ENCODE data around the gene PNCK.
"Not testable (repeated sequence)": the region's sequence is repeated elsewhere in the genome, so short reads cannot be mapped to it uniquely, and the experiment has no call there.

PNCK gene

GRCh38 chrX:153673428-153674218 is at the start of gene PNCK:
PNCK (minus strand) TSS chrX:153673813; CDS start chrX:153673076, 737 bp downstream.
- DNase-seq: no peak

GRCh38 chrX:153722704-153723350 is 49.2 kb upstream of the PNCK start:
- no peak for DNase-seq

- DNase-seq: no peak
Observed at GRCh38 chrX:153719701-153720100, 46.1 kb upstream of the PNCK start.

- no peak for DNase-seq
Observed at GRCh38 chrX:153719238-153719637, 45.6 kb upstream of the PNCK start.

GRCh38 chrX:153717445-153717844 is 43.8 kb upstream of the PNCK start:
- no peak for DNase-seq

- DNase-seq: no peak
Observed at GRCh38 chrX:153714256-153714655, 40.6 kb upstream of the PNCK start.

- DNase-seq: no peak
Observed at GRCh38 chrX:153709726-153710674, 36.4 kb upstream of the PNCK start.

- no peak for DNase-seq
Observed at GRCh38 chrX:153708415-153708814, 34.8 kb upstream of the PNCK start.

- DNase-seq: no peak
Observed at GRCh38 chrX:153707406-153707805, 33.8 kb upstream of the PNCK start.

GRCh38 chrX:153706799-153707198 is 33.2 kb upstream of the PNCK start:
- no peak for DNase-seq

GRCh38 chrX:153705403-153706060 is 31.9 kb upstream of the PNCK start:
- not testable (repeated sequence) for DNase-seq

GRCh38 chrX:153704631-153705402 is 31.2 kb upstream of the PNCK start:
- DNase-seq: not testable (repeated sequence)

GRCh38 chrX:153704021-153704526 is 30.5 kb upstream of the PNCK start:
- no peak for DNase-seq

GRCh38 chrX:153703036-153703370 is 29.4 kb upstream of the PNCK start:
- DNase-seq: no peak

GRCh38 chrX:153702336-153703035 is 28.9 kb upstream of the PNCK start:
- no peak for DNase-seq

- no peak for DNase-seq
Observed at GRCh38 chrX:153701706-153702105, 28.1 kb upstream of the PNCK start.

GRCh38 chrX:153700967-153701366 is 27.4 kb upstream of the PNCK start:
- no peak for DNase-seq

- no peak for DNase-seq
Observed at GRCh38 chrX:153700376-153700945, 26.8 kb upstream of the PNCK start.

GRCh38 chrX:153699784-153700371 is 26.3 kb upstream of the PNCK start:
- not testable (repeated sequence) for DNase-seq

- DNase-seq: not testable (repeated sequence)
Observed at GRCh38 chrX:153699210-153699783, 25.7 kb upstream of the PNCK start.

Data from GOT3 (cell line).